CD14-positive monocyte (primary cell): Measurements from ENCODE around the gene PTPRD. TPM values are rescaled to one million over a fixed set of nuclear protein-coding genes. Genes with fewer than 3 reads are reported as not detected.

Source experiments
- DNase-seq, 3 donors: peaks; one replicate each; pipeline ENCODE4 v3.0.0-alpha.2; 2011 to 2022
- H2AFZ ChIP-seq: 2 replicates; pipeline ENCODE4 v1.6.0; 2012; ENCODE audit warnings: mild to moderate bottlenecking, low read depth, low read length, inconsistent platforms; ENCODE audit not compliant: insufficient read depth, poor library complexity, severe bottlenecking
- H3K27ac ChIP-seq, 2 donors: 1 replicate in 1 of 2; 2 replicates in 1 of 2; pipeline ENCODE4 v1.5.1; 2012 to 2013; ENCODE audit warnings: low read length in 2 of 2, control low read depth in 1 of 2, inconsistent platforms in 1 of 2, low read depth in 1 of 2, mild to moderate bottlenecking in 1 of 2
- H3K27me3 ChIP-seq, 2 donors: one replicate each; pipeline versions ENCODE4 v1.6.0 to v1.6.1; 2011 to 2013; ENCODE audit warnings: low read length in 2 of 2; ENCODE audit not compliant: control insufficient read depth in 2 of 2, insufficient read depth in 2 of 2
- H3K36me3 ChIP-seq, 2 donors: replicated peaks in 1 of 2; 1 replicate in 1 of 2; 2 replicates in 1 of 2; pipeline versions ENCODE4 v1.5.1 to v1.6.1; 2012 to 2013; ENCODE audit warnings: low read length in 2 of 2, control low read depth in 1 of 2, inconsistent platforms in 1 of 2, mild to moderate bottlenecking in 1 of 2; ENCODE audit not compliant: insufficient read depth in 2 of 2, control insufficient read depth in 1 of 2
- H3K4me1 ChIP-seq, 2 donors: 1 replicate in 1 of 2; 2 replicates in 1 of 2; pipeline versions ENCODE4 v1.5.1 to v1.6.1; 2012 to 2013; ENCODE audit warnings: low read length in 2 of 2, control low read depth in 1 of 2, inconsistent platforms in 1 of 2, mild to moderate bottlenecking in 1 of 2, moderate library complexity in 1 of 2; ENCODE audit not compliant: insufficient read depth in 2 of 2, control insufficient read depth in 1 of 2
- H3K4me2 ChIP-seq: replicated peaks from 2 replicates; pipeline ENCODE3; 2012; ENCODE audit warnings: low read length, moderate library complexity, mild to moderate bottlenecking; ENCODE audit not compliant: poor library complexity, severe bottlenecking; ENCODE audit errors: extremely low read depth
- H3K4me3 ChIP-seq, 3 experiments: fragments of 200-600 bp in 1 of 3; sonication (generic) in 1 of 3; replicated peaks in 1 of 3; 1 replicate in 2 of 3; 2 replicates in 1 of 3; pipeline ENCODE4 v1.5.1; 2011 to 2013; ENCODE audit warnings: low read length in 3 of 3, mild to moderate bottlenecking in 3 of 3, control low read depth in 2 of 3, low read depth in 2 of 3, inconsistent platforms in 1 of 3, moderate library complexity in 1 of 3
- H3K79me2 ChIP-seq: 2 replicates; pipeline ENCODE4 v1.6.0; 2012; ENCODE audit warnings: mild to moderate bottlenecking, control low read depth, inconsistent platforms, low read length, moderate library complexity; ENCODE audit not compliant: insufficient read depth
- H3K9ac ChIP-seq: 2 replicates; pipeline ENCODE4 v1.6.0; 2017; ENCODE audit warnings: low read length, mild to moderate bottlenecking; ENCODE audit not compliant: insufficient read depth, poor library complexity, severe bottlenecking
- H3K9me3 ChIP-seq, 2 donors: replicated peaks in 1 of 2; 1 replicate in 1 of 2; 2 replicates in 1 of 2; pipeline versions ENCODE4 v1.5.1 to v1.6.1; 2012 to 2013; ENCODE audit warnings: low read length in 2 of 2, control low read depth in 1 of 2; ENCODE audit not compliant: control insufficient read depth in 1 of 2, insufficient read depth in 1 of 2
- H4K20me1 ChIP-seq: 2 replicates; pipeline ENCODE4 v1.6.0; 2012; ENCODE audit warnings: mild to moderate bottlenecking, low read length, control low read depth, moderate library complexity; ENCODE audit not compliant: insufficient read depth
- H3K27ac Mint-ChIP-seq, 7 donors: one replicate each; pipeline ENCODE4 v1.8.0; 2020; ENCODE audit warnings: mild to moderate bottlenecking in 7 of 7, mixed read lengths in 7 of 7, moderate library complexity in 6 of 7, inconsistent platforms in 2 of 7
- H3K27me3 Mint-ChIP-seq, 3 donors: one replicate each; pipeline ENCODE4 v1.8.0; 2021 to 2022; ENCODE audit warnings: low read depth in 3 of 3, mild to moderate bottlenecking in 3 of 3, mixed read lengths in 3 of 3, moderate library complexity in 3 of 3, inconsistent platforms in 1 of 3
- H3K36me3 Mint-ChIP-seq, 2 donors: one replicate each; pipeline ENCODE4 v1.8.0; 2020; ENCODE audit warnings: mixed read lengths in 2 of 2, inconsistent platforms in 1 of 2, mild to moderate bottlenecking in 1 of 2
- H3K4me1 Mint-ChIP-seq: one replicate; pipeline ENCODE4 v1.8.0; 2020; ENCODE audit warnings: mild to moderate bottlenecking, mixed read lengths
- H3K4me3 Mint-ChIP-seq, 2 donors: one replicate each; pipeline ENCODE4 v1.8.0; 2020; ENCODE audit warnings: mild to moderate bottlenecking in 2 of 2, mixed read lengths in 2 of 2, moderate library complexity in 1 of 2
- H3K9me3 Mint-ChIP-seq, 7 donors: one replicate each; pipeline ENCODE4 v1.8.0; 2020 to 2022; ENCODE audit warnings: mixed read lengths in 7 of 7, mild to moderate bottlenecking in 6 of 7, moderate library complexity in 6 of 7, inconsistent platforms in 2 of 7
- WGBS: methylation state at CpG from one replicate; pipeline ENCODE4 v1.1.5; 2013; ENCODE audit warnings: missing lambda C conversion rate; ENCODE audit not compliant: insufficient coverage; 5-methylcytosine and 5-hydroxymethylcytosine counted together
- intact Hi-C, 2 donors: fragments of 100-400 bp; cut with micrococcal nuclease; formaldehyde crosslinking; loops; one replicate each; pipeline versions ENCODE4 v1.15.0 to v1.15.1; 2023
- polyA plus RNA-seq, 3 donors: library from polyadenylated mRNA; depleted of rRNA in 1 of 3; unstranded in 2 of 3; stranded (reverse) in 1 of 3; fragments of 300-500 nt in 2 of 3; fragments of >200 nt in 1 of 3; fragmentation: Illumina TruSeq in 2 of 3; gene quantifications; 1 replicate in 2 of 3; 2 replicates in 1 of 3; pipeline ENCODE4 v1.2.3, GENCODE V29; 2012 to 2021
- TF ChIP-seq, protein P1 (sequence below): fragments of 200-600 bp; IDR thresholded peaks from one replicate; pipeline ENCODE4 v1.8.0; 2022; ENCODE audit warnings: antibody characterized with exemption, mild to moderate bottlenecking

Gene PTPRD
- polyA plus RNA-seq, 3 donors, result not detected

DNA sequence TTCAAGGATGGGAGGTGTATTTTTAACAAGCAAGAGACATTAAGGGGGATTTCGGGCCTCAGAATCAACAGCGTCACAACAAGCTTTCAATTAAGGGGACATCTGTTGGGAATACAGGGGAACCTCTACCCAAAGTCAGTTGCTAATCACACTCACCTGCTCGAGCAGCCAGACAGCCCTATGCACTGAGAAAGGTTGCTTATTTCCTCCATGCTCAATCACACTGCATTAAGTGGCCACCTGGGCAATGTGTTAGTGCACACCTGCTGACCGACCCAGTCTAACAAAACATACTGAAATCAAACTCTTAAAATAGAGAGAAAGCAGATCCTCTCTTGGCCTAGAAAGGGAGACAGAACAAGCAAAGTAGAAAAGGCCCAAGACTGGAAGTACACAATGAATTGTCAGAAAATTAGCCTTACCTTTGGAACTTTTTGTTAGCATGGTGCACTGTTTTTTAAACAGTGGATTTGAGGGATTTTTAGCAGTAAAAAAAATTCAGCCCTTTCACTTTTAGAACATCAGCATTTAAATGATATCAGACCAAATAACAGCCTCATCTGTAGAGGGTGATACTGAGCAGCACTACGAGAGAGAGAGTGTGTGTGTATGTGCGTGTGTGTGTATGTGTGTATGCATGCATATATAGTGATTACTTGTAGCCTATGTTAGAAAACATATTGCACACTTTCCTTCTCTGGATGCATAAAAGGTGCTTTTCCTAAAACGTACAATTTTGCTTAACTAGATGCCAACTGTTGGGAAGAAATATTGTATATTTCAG is 1694.7 kb downstream of the PTPRD start:
- no peak overlapping the region for H3K4me3 Mint-ChIP-seq
- H3K9ac ChIP-seq, result no peak overlapping the region
- H3K4me1 ChIP-seq, result no peaks in the 10 kb centered on the region
- no peak for DNase-seq
- no peak overlapping the region for H3K4me2 ChIP-seq
- H3K27ac ChIP-seq, result no peak overlapping the region
- peaks cover 0 to 1% (median 0%) of the 10 kb centered on the region in 3 donors for H3K27me3 Mint-ChIP-seq
- WGBS, result 60% methylated on average over 1 of the region's 7 CpGs
- H3K27ac Mint-ChIP-seq, result no peak overlapping the region
- no peaks in the 10 kb centered on the region for H3K36me3 ChIP-seq
- H3K9me3 ChIP-seq, result no peaks in the 10 kb centered on the region
- H3K4me1 Mint-ChIP-seq, result no peaks in the 10 kb centered on the region
- no peaks in the 10 kb centered on the region for H4K20me1 ChIP-seq
- H2AFZ ChIP-seq, result no peak overlapping the region
- no peak overlapping the region for H3K4me3 ChIP-seq
- no peaks in the 10 kb centered on the region for H3K79me2 ChIP-seq
- peaks cover 0 to 13% (median 0%) of the 10 kb centered on the region in 7 donors for H3K9me3 Mint-ChIP-seq
- TF ChIP-seq, protein P1, sequence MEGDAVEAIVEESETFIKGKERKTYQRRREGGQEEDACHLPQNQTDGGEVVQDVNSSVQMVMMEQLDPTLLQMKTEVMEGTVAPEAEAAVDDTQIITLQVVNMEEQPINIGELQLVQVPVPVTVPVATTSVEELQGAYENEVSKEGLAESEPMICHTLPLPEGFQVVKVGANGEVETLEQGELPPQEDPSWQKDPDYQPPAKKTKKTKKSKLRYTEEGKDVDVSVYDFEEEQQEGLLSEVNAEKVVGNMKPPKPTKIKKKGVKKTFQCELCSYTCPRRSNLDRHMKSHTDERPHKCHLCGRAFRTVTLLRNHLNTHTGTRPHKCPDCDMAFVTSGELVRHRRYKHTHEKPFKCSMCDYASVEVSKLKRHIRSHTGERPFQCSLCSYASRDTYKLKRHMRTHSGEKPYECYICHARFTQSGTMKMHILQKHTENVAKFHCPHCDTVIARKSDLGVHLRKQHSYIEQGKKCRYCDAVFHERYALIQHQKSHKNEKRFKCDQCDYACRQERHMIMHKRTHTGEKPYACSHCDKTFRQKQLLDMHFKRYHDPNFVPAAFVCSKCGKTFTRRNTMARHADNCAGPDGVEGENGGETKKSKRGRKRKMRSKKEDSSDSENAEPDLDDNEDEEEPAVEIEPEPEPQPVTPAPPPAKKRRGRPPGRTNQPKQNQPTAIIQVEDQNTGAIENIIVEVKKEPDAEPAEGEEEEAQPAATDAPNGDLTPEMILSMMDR, result no peak
- no peaks in the 10 kb centered on the region for H3K36me3 Mint-ChIP-seq
- no peaks in the 10 kb centered on the region for H3K27me3 ChIP-seq
- intact Hi-C loops, result no loop called here

DNA sequence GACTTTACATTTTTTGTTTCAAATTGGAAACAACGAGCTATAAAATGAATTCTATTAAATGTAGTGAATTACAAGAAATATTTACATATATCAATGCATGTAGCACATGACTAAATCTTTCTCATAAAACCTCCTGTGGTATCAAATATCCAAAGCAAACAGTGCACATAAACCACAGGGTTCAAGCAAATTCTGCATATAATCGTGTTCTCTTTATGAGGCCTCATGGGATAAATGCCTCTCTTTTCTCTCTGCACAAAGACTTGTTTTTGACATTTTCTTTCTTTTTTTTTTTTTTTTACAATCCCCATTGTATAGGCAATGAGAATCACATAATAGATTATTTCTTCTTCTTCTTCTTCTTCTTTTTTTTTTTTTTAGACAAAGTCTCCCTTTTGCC is 1696.0 kb downstream of the PTPRD start:
- peaks cover 0 to 8% (median 0%) of the 10 kb centered on the region in 7 donors for H3K9me3 Mint-ChIP-seq
- H3K27ac ChIP-seq, result no peak overlapping the region
- no CpG with 5 or more reads among the region's 2 CpGs for WGBS
- no peak overlapping the region for H3K9ac ChIP-seq
- no peaks in the 10 kb centered on the region for H3K36me3 Mint-ChIP-seq
- H3K4me1 ChIP-seq, result no peaks in the 10 kb centered on the region
- intact Hi-C loops, result no loop called here
- H3K27me3 Mint-ChIP-seq, result peaks cover 0 to 2% (median 1%) of the 10 kb centered on the region in 3 donors
- no peak overlapping the region for H2AFZ ChIP-seq
- no peaks in the 10 kb centered on the region for H3K36me3 ChIP-seq
- no peak overlapping the region for H3K4me2 ChIP-seq
- no peaks in the 10 kb centered on the region for H4K20me1 ChIP-seq
- H3K4me1 Mint-ChIP-seq, result no peaks in the 10 kb centered on the region
- DNase-seq, result no peak
- TF ChIP-seq, protein P1, result no peak
- H3K4me3 Mint-ChIP-seq, result no peak overlapping the region
- H3K27ac Mint-ChIP-seq, result no peak overlapping the region
- no peaks in the 10 kb centered on the region for H3K9me3 ChIP-seq
- no peaks in the 10 kb centered on the region for H3K27me3 ChIP-seq
- no peak overlapping the region for H3K4me3 ChIP-seq
- no peaks in the 10 kb centered on the region for H3K79me2 ChIP-seq
